NCI-H510A (cell line): ENCODE measurements around the gene PLCL2.
"Not testable (repeated sequence)": the region's sequence is repeated elsewhere in the genome, so short reads cannot be mapped to it uniquely, and the experiment has no call there.

Experiments
- DNase-seq: peaks from one replicate; lab custom pipeline; 2025; lab: John Stamatoyannopoulos, UW

PLCL2 gene

GRCh38 chr3:17119201-17120072 lies 234.7 kb downstream of the PLCL2 start:
- no peak for DNase-seq

- DNase-seq = no peak
Observed at GRCh38 chr3:17120115-17120514, 235.4 kb downstream of the PLCL2 start.

- no peak for DNase-seq
Observed at GRCh38 chr3:17121336-17121735, 236.6 kb downstream of the PLCL2 start.

GRCh38 chr3:17122758-17123157 lies 238.0 kb downstream of the PLCL2 start:
- DNase-seq = no peak

- DNase-seq = no peak
Observed at GRCh38 chr3:17125738-17126442, 241.1 kb downstream of the PLCL2 start.

DNA sequence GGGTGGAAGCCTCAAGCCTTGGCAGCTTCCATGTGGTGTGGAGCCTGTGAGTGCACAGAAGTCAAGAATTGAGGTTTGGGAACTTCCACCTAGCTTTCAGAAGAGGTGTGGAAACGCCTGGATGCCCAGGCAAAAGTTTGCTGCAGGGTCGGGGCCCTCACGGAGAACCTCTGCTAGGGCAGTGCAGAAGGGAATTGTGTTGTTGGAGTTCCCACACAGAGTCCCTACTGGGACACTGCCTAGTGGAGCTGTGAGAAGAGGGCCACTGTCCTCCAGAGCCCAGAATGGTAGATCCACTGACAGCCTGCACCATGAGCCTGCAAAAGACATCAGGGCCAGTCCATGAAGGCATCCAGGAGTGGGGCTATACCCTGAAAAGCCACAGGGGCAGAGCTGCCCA lies 243.9 kb downstream of the PLCL2 start:
- not testable (repeated sequence) for DNase-seq

GRCh38 chr3:17129556-17129955 lies 244.8 kb downstream of the PLCL2 start:
- DNase-seq = no peak

- DNase-seq = no peak
Observed at GRCh38 chr3:17130956-17131355, 246.2 kb downstream of the PLCL2 start.

GRCh38 chr3:17132286-17133115 lies 247.7 kb downstream of the PLCL2 start:
- no peak for DNase-seq

DNA sequence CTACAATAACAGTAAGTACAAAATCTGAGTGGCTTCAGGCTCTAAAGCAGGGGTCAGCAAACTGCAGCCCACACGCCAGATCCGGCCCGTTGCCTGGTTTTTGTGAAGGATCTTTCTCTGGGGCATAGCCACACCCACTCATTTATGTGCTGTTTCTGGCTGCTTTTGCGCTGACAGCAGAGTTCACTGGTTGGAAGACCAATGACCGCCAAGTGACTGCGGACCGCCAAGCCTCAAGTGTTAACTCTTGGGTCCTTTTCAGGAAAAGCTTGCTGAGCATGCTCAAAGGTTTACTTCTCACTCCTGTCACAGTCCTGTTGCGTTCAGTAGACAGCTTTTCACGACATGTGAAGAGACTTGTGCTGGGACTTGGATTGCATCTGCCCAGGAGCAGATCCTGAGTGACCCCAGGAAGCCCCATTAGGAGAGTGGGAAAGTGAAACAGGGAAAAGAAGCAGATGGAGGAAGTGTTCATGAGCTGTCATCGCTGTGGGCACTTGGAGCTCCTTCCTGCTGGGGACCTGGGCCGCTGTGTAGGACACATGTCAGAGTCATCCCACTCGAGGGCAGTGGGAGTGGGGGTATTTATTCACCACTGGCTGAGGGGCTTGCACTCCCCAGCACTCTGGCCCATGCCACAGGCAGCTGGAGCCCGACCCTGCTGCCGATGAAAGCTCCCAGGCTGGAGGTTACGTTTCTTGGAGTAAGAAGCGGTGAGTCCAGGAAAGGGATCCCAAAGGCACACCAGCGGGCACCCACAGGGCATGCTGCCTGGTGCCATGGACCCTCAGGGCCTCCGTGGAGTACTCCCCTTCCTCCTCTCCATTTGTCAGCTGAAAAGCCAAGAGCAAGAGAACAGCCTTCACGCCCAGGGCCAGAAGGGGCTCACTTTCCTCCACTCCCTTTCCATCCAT lies 249.1 kb downstream of the PLCL2 start:
- DNase-seq = no peak

GRCh38 chr3:17135696-17136095 lies 250.9 kb downstream of the PLCL2 start:
- DNase-seq = no peak

DNA sequence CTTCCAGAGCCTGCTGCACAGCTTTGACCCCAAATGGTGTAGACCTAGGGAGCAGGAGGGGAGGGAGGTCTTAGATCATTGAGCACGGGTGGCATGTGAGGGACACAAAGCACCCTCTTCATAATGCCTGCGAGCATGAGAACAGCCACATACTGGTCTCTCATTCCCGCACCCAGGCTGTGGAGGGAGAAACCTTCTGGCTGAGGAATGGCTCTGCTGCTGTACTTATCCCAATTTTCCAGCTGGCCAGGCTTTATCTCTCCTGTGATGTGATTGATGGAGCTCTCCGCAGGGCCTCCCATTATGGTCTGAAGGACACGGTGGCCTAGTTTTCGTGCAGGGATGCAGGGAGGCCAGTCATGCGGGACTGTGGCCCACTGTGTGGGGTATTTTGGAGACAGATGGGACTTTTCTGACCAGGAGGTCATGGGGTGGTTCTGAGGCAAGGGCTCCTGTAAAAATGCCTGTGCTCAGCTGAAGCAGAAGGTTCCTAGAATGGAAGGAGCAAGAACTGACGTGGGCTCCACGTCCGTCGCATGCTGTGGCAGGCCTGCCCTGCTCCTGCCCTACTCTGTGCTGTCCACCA lies 251.5 kb downstream of the PLCL2 start:
- no peak for DNase-seq

GRCh38 chr3:17137321-17137826 lies 252.6 kb downstream of the PLCL2 start:
- DNase-seq = no peak

- no peak for DNase-seq
Observed at GRCh38 chr3:17138246-17139039, 253.7 kb downstream of the PLCL2 start.
